Activated T-cell treated with anti-CD3 and anti-CD28 coated beads, Interleukin-2, amount 50 U/mL, for 1 hour (primary cell): ENCODE data around the gene PSD.

ENCODE experiments used
- DNase-seq: peaks from one replicate; pipeline ENCODE4 v3.0.0-alpha.2; 2020

Gene PSD

DNA sequence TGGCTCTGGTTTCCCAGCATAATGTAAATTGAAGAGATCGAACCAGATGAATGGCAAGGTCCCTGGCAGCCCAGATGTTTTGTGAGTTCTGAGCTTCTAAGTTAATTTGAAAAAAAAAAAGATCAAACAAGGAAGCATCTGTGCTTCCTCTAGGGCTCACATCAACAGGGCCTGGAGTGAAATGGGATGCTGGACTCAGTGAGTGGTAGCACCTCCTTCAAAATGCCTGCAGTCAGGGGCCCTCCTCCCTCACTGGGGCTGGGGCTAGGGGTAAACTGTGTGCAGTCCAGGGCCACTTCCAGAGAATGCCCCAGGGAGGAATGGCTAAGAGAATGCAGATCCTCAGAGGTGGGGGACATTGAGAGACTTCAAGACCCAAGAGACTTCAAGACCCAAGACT, 19.8 kb upstream of the PSD start:
- DNase-seq: no peak

- DNase-seq: no peak
Measured at GRCh38 chr10:102437515-102437914, 18.9 kb upstream of the PSD start.

DNA sequence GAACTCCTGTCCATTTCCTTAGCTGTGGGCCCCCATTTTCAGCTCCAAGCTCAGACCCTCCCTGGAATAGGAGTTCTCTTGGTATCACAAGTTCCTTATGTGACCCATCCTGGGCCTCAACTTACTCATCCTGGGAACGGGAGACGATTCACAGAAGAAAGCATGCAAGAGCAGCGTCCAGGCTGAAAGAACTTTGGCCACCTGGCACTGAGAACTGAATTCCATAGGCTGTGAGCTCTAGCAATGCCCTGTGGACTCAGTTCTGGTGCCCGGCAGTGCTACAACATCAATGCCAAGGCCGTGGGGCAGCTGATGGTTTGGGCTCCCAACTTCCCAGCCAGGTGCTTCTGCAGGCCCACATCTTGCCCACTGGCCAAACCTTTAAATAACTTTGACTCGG, 17.7 kb upstream of the PSD start:
- DNase-seq: no peak

DNA sequence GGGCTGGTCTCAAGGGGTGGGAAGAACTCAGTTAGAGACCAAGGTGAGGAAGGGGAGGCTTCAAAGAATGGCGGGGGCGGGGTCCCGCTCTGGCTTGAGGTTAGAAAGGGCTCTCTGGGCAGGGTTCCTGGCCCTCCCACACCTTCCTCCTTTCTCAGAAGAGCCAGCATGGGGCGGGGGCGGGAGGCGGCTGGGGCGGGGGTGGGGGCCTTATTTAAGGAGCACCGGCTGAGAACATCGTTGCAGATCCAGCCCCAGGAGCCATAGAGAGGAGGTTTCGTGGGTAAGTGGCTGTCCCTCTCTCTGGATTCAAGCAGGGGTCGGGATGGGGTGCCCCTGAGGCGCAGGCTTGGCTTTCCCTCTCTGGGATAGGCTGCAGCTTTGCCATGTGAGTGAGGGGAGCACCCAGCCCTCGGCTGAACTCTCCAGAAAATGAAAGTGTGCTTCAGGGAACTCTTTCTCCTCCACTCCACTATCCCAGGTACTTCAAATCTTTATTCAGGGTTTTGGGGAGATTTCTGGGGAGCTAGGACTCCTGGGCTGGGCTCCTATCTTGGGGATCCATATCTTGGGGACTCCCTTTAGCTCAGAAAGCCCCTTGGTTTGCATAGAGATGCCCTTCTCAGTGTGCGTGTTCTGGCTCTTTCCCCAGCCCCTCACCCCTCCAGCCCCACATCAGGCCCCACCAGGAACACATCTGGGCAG, 17.1 kb upstream of the PSD start:
- DNase-seq: no peak

DNA sequence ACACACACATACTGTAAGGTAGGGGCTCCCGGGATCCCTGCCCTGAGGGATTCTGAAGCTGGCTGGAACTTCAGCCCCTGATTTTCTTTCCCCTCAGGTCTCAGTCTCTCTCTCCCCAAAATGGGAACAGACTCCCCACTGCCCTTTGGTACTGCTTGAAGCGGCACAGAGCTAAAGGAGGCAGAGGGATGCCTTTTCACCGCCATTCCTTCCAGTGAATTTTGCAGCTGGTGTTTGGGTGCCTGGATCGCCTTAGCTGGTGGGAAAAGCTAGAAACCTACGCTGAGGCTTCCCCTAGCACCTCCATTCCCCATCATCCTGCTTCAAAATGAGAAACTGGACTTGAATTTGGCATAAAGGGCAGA, 16.5 kb upstream of the PSD start:
- no peak for DNase-seq

- DNase-seq: no peak
Measured at GRCh38 chr10:102434394-102435132, 16.0 kb upstream of the PSD start.

DNA sequence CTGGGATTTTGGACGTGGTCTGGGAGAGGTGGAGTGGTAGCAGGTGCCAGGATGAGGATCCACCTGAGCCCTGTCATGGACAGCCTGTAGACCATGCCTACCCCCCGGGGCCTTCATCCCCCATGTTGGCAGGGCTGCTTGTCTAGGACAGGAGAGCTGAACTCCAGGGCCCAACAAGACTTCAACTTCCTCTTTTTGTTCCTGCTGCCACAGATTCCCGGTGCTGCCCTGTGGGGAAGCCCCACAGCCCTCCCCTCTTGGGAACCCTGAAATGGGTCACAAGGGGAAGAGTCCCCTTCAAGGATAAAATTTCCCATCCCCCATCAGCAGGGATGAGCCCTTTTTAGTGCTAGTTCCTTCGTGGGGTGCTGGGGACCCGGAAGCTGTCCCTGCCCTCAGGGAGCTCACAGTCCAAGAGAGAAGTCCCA, 15.0 kb upstream of the PSD start:
- DNase-seq: no peak

DNA sequence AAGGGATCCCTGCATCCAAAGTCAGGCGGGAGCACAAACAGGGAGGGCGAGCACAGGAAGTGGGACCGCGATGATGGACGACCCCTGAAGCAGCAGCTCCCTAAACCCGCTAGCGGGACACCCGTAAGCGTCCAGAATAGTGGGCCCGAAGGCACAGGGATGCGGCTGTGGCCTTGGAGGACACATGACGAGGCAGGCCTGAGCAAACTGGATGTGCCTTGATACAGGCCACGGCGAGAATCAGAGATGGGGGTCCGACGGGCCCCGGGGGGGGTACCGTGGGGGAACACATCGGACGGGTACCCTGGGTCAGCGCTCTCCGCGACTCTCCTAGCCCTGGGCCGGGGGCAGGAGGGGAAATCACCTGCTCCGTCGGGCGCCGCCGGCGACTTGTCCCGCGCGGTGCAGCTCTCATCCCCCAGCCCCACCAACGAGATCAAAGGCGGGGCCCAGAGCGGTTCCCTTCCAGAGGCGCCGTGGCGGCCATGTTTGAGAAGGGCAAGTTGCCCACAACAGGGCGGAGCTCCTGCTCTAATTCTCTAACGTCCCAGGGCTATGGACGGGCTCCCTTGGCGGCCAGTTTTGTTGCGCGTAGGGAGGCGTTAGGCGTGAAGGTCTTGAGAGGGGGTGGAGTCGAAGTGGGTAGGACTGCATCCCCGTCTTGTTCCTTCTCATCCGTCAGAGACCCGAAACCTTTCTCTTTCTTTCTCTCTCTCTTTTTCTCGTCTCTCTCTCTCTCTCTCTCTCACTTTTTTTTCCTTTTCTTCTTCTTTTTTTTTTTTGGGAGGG, 13.8 kb upstream of the PSD start, which contains the start of gene CUEDC2:
TSS of gene CUEDC2 (minus strand) at position 413 of the 789 bp plus-strand sequence. CDS start 7,386 bp downstream, outside the sequence.
- peak; percentile 99 for DNase-seq

DNA sequence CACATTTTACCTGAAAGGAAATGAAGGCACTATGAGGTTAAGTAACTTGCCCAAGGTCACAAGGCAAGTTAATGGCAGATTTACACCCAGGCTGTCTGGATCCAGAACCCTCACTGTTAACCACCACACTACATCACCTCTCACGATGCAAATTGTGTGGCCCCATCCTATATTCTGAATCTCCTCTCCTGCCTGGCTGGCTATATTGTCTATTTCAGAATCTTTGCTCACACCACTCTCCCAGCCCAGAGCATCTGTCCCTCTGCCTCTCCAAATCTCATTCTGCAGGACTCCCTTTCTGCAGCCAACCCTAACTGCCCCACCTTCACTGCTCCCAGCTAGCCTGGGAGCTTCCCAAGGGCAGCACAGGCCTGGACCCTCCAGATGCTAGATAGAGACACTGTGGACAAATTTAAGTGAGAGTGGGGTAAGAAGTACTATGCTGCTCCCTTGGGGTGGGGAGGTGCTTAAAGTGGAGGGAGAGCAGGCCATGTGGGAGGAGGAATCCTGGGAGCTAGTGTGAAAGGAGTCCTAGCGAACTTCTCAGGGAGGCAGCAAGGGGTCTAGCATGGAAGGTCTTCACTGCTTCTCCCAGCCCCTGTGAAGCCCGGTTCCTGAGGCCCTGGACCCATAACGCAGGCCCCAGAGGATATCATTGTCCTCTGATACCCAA, 13.0 kb upstream of the PSD start:
- no peak for DNase-seq

DNA sequence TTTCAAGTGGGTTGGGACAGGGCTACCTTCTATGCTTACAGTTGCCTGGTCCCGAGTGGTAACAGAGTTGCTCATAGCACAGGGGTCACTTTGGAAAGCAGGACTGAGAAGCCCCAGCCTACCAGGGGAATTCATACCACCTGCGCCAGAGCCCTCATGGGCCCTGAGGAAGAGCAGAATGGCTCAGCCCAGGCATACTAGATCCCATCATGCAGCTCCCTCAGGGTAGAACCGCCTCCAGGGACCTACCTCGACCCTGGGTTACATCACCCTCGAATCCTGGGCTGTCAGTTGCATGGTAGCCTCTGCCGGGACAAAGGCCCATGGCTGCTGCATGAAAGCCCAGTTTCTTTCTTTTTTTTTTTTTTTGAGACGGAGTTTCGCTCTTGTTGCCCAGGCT, 10.9 kb upstream of the PSD start:
- no peak for DNase-seq

GRCh38 chr10:102426803-102427287, 8.3 kb upstream of the PSD start:
- DNase-seq: no peak

DNA sequence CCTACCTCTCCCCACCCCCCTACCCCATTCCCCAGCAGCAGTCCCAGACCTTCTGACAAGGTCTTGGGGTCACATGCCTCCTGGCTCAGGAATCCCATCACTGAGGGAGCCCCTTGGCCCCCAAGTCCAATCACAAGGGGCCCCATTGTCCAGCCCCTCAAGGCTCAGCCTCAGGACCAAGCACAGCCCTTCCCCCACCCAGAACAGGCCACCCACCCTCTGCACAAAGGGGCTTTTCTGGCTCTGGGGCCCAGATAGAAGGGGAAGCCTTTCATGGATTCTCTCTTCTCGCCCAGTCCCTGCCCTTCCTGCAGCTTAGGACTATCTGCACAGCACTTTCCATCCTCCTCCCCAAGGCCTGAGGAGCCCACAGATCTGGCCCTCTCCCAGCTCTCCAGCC, 6.9 kb upstream of the PSD start:
- no peak for DNase-seq

DNA sequence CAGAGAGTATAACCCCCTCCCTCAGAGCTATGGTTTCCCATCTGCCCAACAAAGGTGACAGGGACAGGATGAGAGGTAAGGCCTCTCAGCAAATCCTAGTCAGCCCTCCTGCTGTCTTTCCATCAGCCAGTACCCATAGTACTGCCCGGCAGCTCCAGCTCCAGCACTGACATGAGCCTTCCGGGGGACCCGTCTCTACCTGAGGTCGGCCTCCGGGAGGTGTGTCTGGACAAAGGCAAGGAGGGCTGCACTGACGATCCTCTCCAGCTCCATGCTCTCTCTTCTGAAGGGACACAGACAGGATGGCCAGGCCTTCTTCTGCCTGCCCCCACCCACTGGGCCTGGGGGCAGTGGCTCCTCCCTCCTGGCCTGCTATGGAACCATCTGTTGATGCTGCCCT, 6.3 kb upstream of the PSD start:
- DNase-seq: no peak

GRCh38 chr10:102424145-102424544, 5.6 kb upstream of the PSD start:
- no peak for DNase-seq

DNA sequence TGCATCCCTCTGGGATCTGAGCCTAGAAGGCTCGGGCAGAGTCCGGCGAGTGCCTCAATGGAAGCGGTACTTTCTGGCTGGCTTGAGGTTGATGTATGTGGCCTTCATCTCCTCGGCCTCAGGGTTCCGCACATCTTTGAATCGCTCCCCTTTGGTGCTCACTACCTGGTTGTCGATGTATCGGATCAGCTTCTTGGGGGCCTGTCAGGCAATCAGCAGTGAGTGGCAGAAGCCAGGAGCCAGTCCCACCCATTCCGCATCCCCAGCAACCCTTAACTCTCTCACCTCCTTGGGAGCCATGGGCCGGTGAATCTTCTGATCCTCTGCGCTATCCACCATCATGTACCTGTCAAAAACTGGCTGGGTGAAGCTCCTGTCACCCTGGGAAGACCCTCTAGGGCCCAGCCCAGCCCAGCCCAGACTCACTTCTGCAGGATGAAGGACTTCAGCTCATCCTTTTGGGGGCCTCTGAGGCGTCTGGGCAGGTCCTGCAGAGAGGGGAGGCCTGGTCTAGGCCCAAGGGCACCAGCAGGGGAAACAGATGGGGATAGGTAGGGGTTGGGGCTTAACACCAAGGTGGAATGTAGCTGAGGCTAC, 4.9 kb upstream of the PSD start:
- no peak for DNase-seq

DNA sequence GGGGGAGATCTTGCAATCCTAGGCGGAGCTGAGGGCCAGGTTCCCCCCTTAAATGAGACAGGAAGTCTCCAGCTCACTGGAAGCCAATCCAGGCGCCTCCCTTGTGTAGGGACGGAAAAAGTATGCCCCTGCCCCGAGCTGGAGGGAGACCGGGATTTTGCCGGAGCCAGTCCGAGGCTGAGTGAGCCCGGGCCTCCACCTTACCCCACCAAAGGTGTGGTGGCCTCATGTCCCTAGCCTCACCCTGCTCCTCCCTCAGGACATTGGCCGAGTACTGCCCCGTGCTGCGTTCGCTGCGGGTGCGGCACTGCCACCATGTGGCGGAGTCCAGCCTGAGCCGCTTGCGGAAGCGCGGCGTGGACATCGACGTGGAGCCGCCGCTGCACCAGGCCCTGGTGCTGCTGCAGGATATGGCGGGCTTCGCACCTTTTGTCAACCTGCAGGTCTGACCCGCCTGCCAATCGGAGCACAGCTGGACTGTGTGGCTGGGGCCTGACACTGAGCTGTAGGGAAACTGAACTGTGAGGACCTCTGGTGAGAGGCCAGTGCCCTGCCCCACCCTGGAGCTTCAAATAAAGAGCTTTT, 4.1 kb upstream of the PSD start:
- peak; percentile 62 for DNase-seq

GRCh38 chr10:102421757-102422512, 3.4 kb upstream of the PSD start:
- DNase-seq: no peak

DNA sequence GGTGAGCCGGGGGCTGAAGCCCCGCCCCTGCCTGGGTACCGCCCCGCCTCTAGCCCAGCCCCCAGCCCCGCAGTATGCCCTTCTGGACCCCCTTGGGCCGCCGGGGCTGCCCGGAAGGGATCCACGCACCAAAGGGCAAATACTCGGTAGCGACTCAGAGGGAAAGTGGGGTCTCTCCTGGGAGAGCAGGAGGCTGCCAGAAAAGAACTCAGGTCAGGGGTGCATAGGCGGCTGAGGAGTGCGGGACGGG, 2.8 kb upstream of the PSD start:
- no peak for DNase-seq

- DNase-seq: peak; percentile 94
Measured at GRCh38 chr10:102420714-102421506, 2.3 kb upstream of the PSD start, which contains the start of gene FBXL15. Gene FBXL15 (plus strand): TSS chr10:102420836. CDS start chr10:102421130, 294 bp downstream.

DNA sequence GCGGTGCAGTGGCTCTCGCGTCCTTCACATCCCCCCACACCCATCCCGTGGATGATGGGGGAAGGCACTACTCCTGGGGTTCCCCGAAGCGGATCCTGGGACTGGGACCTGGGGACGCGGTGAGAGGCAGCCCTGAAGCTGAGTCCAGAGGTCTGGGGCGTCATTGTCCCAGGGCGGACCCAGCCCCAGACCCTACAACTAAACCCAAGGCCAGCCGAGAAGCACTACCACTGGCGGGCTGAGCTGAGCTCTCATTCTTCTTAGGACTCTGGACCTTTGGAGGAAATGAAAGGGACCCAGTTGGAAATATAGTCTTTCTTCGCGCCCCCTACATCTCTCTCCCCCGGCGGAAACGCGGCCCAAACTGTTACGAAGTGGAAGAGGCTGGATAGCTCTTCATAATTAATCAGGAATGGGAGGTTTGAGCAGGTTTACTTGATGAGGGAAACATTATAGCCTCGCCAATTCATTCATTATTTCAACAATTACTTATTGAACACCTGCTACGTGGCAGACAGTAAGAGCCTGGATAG, 1.7 kb upstream of the PSD start:
- DNase-seq: no peak
